Activated CD4-positive, alpha-beta T cell treated with anti-CD3 and anti-CD28 coated beads for 1 hour (primary cell): ENCODE results near the gene PRSS16.

ENCODE experiments used
- DNase-seq: peaks from one replicate; pipeline ENCODE4 v3.0.0-alpha.2; 2020

PRSS16 gene

DNA sequence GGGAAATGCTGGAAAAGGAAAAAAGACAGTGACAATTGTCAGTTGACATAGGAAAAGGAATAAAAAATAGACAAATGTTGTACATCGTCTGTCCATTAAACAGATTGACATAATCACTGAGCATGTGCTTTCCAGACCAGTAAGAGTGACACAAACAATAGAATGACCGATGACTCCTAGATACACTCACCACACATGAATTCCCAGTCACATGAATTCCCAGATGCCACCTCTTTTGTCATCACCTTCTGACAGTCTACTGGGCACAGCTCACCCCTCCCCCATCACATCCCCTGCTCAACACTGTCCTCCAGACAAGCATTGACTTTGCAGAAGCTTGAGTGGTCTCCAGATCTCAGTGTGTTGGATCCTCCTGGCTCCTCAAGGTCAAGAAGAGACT is 38.6 kb downstream of the PRSS16 start:
- no peak for DNase-seq

DNA sequence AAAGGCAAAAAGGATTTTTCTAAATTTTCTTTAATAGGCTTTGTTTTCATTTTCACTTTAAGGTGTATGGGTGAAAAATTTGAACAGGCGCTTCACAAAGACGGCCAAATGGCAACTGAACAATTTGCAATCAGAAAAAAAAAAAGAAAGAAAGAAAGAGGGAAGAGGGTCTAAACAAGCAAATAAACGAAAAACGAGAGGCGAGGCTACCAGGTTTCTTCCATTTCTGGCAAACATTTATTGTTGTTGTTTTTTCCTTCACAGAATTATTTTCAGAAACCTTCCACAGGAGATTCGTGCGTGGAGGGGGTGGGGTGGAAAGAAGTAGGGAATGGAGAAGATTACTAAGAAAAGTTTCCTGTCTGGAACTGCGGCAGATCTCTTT is 40.2 kb downstream of the PRSS16 start:
- no peak for DNase-seq

DNA sequence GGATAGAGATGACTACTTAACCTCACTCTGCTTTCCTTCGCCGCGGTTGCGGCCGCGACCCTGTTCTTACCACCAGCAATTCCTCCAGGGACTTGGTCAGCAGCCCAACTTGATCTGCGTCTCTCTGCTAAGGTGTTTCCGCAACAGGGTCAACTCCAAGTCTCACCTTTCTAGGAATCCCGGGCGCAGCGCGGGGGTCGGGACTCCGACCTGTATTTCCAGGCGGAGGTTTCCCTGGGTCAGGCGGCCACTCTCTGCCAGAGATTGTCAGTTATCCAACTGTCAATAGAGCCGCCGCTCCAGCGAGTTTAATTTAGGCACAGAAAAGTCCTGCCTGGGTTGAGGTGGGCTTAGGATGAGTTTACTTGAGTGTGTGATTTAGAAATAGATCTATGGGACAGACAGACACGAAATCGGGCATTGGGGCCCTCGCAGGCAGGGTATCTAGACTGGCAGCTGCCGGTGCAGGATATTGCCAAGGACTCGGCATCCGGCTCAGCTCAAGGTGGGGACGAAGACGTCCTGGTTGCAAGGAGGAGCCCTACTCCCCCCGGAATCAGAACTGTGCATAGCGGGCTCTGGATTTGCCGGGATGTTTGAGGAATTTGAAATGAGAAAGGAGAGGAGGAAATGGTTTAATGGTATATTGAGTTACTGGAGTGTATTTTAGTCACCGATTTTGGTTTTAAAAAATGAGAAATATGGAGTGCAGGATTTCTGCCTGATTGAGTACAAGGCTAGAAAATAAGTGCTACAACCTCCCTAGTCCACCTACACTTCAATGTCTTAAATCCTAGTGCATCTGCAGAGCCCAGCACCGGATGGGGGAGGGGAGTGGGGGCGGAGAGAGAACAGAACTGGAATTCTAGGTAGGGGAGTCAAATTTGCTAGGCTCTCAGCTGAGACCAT is 40.9 kb downstream of the PRSS16 start:
- DNase-seq, result no peak

DNA sequence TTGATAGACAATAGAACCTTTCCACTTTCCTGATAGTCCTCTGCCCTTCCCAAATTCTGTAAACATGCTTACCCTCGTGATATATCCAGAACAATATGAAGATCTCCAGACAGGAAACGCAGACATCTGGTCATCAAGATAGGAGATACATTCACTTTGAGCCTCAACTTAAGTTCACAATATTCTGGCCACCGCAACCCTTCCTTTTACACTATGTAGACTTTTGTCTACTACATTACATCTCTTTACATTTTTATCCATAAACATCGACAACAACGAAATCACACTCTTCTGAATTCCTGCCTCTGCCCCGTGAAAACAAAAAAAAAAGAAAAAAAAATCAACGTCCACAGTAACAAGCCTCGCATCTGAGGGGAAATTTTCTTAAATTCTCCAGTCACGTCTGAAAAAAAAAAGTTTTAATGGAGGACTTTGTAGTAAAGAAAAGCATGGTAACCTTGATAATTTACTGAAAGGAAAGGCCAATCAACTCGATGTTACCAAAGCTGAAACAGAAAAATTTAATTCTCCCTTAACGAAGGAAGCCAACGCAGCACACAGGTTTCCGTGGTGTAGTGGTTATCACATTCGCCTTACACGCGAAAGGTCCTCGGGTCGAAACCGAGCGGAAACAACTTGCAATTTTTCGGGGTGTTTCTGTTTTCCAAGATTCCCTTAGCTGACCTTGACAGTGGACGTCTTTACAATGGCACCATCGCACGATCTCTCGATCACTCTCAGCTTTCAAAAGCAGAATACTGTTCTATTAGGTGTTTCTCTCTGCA is 42.8 kb downstream of the PRSS16 start:
- DNase-seq, result no peak

DNA sequence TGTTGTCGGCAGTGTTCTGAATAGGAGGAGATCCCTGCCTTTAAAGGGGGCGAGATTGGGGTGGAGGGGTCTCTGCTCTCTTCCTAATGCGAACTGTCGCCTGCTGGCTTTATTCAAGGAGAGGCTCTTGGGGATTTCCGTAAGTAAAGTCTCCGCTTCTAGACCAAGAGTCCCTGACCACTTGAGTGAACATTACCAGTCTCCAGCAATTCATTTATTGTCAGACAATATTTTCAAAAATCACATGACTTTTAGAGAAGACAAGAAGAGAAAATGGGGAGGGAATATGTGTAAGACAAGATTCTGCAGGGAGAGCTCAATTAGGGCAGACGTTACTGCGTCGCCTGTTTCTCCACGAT is 43.3 kb downstream of the PRSS16 start:
- DNase-seq, result no peak

DNA sequence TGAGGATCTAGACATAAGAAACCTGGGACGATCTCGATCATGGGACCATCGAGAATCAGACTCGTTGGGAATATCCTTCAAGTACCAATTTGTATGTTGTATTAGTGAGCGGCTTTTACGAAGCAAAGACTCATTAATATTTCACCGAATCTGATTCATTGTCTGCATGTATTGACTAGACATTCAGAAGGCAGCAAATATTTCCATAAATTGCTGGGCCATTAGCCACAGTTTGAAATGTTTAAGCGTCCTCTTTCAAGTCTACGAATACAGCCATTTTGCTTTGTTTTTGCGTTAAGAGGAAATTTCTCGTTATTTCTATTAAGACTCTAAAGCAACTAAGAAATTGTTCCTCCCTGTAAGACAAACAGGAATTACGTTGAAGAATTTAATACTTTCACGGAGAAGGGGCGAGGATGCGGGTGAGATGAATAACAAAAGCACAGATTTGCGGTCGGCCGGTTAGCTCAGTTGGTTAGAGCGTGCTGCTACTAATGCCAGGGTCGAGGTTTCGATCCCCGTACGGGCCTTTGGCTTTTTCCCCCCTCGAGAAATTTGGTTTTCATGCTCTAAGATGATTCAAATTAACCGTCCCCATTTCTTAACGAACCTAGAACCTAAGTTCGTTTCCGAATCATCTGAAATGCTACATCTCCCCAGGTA is 46.1 kb downstream of the PRSS16 start:
- DNase-seq, result no peak

DNA sequence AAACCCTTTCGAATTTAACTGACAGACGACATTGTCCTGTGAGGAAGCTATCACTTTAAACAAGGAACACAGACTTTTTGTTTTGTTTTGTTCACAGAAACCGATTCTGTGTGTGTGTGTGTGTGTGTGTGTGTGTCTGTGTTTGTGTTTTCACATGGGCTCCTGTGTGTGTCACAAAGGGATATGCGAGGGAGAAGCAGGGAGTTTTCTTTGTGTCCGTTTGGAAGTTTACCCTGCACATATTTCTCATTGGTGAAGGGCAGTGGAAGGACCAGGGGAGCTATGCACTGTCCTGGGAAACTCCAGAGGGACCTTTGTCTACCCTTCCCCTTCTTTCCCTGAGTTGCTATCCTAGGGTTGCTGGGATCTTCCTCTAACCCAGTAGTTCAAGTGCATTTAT is 46.9 kb downstream of the PRSS16 start:
- DNase-seq, result no peak

DNA sequence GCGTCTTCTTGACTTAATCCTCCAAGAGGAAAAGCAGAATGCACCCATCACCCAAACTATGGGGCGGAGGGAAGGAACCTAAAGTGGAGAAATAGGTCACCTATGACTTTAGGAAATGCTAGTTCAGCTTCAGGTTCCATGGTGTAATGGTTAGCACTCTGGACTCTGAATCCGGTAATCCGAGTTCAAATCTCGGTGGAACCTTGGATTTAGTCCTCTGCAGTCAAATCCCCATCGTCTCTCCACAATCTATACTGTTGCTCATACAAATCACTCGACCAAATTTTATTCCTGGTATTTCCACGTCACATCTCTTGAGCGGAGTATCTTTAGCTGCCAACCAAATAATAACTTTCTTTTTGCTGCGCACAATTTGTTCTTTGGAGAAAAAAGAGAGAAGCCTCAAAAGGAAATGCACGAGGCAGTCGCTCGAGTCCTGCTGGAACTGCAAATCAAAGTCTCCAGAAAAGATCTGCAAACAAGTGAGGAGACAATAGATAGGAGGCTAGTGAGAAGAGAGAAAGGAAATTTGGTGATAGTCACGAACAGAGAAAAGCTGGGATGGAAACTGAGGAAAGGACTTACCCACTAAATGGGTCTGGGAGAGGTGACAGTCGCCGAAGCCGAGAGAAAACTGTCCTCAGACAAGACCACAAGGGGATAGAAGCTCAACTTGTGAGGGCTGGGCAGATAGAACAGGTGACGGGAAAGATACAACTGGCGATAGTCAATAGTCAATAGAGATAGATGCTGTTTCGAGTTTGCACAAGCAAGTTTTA is 48.0 kb downstream of the PRSS16 start:
- DNase-seq, result no peak

DNA sequence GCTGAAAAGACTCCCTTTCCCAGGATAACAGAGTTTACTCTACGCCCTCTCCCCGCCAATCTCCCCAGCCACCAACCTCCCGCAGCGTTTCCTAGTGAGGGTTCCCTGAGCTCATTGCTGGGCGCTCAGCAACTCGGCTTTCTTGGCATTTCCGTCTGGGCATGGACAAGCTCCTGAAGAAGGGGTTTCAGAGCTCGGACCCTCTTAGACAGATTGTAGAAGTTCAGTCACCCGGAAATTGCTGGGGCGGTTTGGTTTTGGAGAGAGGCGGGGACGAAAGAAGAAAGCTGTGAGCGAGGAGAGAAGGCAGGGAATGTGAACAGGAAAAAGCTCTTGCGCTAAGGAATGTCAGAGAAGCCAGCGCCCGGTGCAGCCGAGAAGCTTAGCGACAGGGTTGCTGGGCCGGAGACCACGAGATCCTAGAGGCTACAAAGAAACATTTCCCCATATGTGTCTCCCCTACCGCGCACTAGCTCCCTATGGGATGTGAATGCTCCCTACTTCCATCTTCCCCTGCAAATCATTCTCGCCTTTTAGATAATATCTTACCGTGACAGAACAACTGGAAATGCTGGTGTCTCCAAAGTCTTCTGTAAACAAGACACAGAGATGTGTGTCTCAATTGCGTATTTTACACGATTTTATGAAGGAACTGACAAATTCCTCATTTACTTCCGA is 48.7 kb downstream of the PRSS16 start:
- no peak for DNase-seq

DNA sequence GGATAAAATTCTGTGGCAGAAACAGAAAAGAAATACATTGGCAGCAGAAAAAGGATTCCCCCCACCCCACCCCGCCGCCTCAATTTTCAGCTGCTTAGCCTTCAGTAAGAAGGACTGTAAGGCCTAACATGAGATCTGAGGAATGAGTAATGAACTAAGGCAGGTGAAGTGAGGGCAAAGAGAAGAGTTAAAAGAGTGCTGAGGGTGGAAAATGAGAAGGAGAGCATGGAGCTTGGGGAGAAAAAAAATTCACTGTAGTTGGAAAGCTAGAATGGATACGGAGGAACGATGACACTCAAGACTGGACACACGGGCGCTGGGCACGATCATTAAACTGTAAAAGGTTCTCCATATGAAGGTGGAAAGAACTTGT is 50.0 kb downstream of the PRSS16 start:
- DNase-seq, result no peak

DNA sequence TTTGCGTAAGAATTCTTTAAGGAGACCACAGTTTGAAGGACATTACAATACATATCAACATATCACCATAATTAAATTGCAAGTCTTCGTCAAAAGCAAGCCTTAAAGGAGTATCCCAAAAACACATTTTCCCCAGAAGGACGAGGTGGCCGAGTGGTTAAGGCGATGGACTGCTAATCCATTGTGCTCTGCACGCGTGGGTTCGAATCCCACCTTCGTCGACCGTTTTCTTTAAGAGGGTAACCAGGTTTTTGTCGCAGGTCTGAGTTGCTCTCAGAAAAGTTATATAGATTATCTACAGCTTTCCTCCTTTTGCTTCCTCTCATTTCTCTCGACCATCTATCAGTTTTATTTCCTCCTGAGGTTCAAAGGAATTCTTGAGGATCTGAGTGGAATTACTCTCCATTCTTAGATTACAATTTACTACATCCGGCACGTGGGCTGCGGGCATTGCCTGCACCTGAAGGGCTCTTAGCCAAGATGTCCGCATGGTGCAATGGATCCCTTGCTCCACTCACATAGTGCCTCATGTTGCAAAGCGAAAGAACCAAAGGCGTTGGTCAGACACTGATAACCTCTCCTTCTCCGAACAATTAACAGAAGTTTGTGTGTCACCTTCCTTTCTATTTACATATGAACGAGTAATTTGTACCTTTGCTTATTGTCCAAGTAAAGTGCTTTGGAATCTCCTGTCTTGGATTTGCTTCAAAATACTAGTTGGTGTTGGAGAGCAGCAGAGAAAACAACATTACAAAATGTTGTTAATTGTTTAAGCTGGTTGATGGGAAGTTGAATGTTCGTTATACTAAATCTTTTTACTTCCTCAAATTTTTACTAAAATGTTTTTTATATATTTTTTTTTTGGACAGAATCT is 50.6 kb downstream of the PRSS16 start:
- DNase-seq, result no peak

DNA sequence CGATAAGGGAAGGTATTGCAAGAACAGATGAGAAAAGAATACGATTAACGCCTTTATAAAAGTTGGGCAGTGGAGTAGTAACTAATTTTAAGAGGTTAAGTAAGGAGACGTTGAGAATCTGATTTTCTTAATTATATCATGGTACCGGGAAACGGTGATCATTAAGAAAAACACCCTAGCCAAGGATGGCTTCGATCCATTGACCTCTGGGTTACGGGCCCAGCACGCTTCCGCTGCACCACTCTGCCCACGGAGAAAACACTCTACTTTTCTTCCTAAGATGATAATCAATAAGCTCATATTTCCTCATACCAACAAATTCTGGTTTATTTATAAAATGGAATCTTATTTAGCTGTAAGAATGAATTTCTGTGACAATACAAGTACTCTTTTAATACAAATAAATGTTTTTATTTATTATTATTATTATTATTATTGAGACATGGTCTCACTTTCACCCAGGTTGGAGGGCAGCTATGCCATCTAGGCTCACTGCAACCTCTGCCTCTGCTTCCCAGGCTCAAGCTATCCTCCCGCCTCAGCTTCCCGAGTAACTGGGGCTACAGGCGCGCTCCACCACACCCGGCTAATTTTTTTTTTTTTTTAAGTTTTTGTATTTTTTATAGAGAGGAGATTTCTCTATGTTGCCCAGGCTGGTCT is 56.2 kb downstream of the PRSS16 start:
- DNase-seq, result no peak
